GM19467 (cell line): Measurements from ENCODE around the gene MYCN.

Experiments
- ATAC-seq: cut with Tn5 transposase; IDR thresholded peaks from one replicate; pipeline ENCODE4 v1.9.1; 2021; ENCODE audit warnings: mild to moderate bottlenecking, moderate library complexity; ENCODE audit not compliant: unreplicated experiment

The MYCN gene

DNA sequence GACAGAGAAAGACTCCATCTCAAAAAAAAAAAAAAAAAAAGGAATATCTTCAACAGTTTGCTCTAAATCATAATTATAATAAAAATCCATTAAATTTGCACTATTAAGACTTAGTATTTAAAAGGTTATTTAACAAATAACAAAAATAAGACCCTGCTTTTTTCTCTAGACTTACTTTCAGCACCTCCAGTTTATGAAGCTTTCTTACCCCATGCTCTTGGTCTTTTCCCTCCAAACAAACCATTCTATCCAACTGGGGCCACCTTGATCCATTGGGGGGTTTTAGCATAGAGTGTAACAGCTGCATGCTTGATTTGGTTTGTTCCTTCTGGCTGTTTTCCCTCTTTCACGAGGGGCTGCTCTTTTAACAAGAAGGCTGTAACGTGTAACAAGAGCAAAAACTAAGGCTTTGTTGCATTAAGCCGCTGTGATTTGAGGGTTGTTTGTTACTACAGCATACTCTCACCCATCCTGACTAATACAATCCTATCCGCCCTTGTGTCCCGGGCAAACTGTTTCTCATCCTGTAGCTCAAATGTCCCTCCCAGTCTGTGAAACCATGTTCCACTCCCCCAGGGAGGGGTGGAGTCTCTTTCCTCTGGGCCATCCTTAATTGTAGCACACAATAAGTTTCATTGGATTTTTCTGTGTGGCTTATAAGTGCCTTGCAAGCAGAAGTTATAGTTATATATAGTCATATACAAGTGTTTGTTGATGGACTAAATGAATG is 9.6 kb upstream of the MYCN start:
- no peak for ATAC-seq

DNA sequence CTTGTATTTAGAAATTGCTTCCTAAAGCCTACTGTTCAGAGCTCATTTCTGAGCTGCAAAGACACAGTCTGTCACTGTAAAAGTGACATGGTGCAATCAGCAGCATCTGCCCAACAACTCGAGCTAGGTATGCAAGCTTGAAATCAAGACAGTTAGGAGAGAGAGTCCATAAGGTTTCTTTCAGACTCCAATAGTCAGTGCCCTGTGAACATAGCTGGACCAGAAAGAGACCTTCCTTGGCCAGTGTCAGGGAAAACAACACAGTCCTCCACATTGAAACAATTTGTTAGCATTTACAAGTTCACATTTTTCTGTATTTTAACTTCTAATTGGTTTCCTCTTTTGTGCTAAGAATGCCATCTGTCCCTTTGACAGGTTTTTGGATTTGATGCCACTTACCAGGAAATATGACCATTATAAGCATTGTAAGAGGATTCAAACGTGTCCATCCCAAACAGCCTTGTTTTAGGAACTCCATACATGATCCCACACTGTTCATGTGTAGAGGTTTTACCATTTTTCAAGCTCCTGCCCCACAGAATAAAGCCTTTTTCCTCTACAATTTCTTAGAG is 8.9 kb upstream of the MYCN start:
- no peak for ATAC-seq

DNA sequence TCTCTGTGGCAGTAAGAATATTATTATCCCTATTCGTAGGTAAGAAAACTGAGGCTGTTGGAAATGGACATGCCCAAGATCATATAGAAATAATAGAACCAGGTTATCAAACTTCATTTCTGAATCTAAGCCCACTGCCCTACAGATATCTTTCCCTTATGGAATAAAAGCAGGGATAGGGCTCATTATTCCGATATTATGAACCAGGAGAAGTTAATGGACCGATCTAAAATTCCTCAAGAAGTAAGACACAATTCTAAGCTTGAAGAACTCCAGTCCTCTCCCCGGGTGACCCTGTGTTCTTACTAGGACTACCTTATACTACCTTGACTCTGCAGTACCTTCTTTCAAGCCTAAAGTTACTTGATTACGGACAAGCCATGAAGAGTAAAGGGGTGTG is 8.4 kb upstream of the MYCN start:
- ATAC-seq: no peak

DNA sequence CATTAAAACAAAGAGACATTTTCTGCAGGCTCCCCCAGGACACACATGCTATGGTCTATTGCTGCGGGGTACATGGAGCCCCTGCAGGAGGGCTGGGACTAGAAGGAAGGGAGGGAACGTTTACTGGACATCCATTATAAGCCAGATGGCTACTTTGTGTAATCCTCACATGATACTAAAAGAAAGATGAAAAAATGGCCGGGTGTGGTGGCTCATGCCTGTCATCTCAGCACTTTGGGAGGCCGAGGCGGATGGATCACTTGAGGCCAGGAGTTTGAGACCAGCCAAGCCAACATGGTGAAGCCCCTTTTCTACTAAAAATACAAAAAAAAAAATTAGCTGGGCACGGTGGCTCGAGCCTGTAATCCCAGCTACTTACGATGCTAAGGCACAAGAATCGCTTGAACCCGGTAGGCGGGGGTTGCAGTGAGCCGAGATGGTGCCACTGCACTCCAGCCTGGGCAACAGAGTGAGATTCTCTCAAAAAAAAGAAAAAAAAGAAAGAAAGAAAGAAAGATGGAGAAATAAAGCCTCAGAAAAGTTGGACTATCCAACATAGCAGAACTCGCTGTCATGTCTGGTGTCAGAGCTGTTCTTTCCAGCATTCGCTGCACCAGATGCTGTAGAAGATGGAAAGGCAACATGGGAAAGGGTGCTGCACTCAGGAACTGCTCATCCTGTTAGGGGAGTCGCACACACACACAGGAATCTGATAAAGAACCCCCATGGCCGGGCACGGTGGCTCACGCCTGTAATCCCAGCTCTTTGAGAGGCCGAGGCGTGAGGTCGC is 7.8 kb upstream of the MYCN start:
- no peak for ATAC-seq

DNA sequence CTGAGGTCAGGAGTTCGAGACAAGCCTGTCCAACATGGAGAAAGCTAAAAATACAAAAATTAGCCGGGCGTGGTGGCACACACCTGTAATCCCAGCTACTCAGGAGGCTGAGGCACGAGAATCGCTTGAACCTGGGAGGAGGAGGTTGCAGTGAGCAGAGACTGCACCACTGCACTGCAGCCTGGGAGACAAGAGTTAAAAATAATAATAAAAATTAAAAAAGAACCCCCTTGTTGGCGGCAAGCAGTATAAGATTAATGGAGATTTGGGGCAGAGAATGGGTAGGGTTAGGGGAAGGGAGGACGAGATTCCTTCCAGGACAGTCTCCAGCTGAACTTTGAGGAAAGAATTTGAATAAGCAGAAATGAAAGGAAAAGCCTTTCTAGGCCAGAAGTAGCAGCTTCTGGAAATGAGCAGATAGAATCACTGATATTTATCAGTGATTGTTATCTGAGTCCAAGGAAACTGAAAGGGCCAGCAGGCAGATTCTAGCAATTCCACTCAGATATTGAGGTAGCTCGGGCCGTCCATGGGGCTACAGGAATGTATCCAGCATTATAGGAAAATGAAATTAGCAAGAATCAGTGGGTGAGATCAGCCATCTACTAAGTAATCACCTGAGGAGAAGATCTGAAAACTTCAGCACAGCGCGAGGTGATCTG is 7.0 kb upstream of the MYCN start:
- ATAC-seq: no peak

DNA sequence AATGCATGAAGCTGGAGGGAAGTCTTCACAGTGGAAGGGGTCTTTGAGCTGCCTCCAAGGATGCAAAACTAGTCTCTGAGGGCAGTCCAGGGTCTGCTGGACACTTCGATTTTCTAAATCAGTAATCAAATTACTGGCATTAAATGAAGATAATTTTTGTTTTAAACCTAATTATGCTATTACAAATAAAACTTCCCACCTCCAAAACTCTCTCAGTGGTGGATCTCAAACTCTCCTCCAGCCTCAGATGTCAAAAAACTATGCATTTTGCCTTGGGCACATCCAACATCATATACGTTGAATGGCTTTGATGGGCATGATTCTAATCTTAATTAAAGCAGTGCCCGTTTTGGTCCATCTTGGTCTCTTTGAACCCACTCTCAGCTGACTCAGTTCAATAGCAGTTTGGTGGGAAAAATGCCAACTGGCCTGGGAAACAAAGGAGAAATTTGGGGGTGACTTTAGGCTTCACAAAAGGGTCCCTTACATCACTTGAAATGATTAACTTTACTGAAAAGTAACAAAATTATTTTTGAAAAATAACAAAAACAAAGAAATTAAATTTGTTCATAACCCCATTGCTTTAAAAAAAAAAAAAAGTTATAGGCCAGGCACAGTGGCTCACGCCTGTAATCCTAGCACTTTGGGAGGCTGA is 5.9 kb upstream of the MYCN start:
- ATAC-seq: no peak

DNA sequence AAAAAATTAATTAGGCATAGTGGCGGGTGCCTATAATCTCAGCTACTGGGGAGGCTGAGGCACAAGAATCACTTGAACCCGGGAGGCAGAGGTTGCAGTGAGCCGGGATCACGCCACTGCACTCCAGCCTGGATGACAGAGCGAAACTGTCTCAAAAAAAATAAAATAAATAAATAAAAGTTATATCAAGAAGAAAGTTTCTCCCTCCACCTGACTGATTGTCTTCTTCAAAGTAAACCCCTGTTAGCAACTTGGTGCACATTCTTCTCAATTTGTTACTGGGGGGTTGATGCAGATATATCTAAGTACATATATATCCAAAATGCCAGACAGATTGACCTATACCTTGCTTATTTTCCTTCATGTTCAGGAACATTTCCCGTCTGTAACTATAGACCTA is 5.2 kb upstream of the MYCN start:
- ATAC-seq: no peak

DNA sequence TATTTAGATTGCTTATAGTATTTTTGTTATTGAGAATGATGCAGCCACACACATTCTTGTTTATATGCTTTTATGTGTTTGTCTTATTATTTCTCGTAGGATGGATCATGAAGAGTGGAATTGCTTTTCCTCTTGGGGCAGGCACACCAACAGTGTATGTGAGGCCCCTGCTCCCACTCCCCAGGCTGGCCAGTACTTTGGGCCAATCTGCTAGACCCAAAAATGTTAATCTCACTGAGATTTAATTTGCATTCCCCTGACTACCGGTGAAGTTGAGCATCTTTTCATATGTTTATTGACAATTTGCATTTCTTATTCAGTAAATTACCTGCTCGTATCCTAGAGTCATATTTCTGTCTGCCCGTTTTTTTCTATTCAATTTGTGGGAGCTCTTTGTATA is 4.7 kb upstream of the MYCN start:
- ATAC-seq: no peak

DNA sequence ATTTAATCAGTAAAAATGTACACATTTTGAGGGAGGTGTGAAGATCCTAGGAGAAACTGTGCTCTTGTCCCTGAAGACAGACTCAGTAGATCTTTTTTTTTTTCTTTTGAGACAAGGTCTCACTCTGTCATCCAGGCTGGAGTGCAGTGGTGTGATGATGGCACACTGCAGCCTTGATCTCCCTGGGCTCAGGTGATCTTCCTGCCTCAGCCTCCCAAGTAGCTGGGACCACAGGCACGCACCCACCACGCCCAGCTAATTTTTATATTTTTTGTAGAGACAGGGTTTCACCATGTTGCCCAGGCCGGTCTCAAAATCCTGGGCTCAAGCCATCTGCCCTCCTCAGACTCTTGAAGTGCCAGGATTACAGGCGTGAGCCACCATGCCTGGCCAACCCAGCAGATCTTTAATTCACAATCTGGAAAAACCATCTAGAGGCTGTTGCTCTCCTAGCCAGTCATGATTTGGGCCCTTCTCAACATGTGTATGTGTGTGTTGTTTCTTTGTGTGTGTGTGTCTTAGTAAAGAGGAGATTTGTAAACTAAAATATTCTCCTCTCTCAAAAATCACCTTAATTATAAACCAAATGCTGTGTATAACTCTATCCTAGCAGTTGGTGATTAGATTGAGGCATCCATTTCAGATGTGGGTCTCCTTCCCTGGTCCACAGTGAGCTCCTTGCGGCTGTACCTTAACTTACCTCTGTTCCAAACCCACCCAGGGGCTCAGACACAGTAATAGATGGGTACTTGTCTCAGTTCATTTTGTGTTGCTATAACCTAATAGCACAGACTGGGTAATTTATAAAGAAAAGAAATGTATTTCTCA is 3.9 kb upstream of the MYCN start:
- no peak for ATAC-seq

DNA sequence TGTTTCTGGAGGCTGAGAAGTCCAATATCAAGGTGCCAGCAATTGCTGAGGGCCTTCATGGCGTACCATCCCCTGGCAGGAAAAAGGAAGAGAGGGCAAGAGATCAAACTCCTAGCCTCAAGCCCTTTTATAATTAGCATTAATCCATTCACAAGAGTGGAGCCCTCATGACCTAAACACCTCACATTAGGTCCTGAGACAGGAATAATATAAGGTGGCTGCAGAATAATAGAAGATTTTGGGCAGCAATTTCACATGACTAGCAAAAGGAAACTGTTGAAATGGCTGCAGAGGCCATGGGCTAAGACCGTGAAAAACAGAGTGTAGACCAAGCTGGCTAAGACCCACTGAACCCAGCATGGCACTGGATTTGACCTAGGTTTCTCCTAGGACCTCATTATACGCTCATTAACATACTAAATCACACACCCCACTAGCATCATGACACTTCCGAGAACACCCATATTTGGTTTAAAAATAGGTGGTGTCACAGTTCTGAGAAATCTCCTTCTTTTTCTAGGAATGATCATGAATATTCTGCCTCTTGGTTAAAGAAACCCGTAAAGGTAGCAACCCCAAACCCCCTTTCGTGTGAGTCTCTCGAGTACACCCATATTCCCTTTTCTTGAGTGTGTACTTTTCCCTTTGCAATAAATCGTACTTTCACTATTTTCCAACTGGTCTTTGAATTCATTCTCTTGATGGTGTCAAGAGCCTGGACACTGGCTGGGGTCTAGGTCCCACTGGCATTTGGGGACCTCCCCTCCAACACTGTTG is 3.1 kb upstream of the MYCN start:
- no peak for ATAC-seq

DNA sequence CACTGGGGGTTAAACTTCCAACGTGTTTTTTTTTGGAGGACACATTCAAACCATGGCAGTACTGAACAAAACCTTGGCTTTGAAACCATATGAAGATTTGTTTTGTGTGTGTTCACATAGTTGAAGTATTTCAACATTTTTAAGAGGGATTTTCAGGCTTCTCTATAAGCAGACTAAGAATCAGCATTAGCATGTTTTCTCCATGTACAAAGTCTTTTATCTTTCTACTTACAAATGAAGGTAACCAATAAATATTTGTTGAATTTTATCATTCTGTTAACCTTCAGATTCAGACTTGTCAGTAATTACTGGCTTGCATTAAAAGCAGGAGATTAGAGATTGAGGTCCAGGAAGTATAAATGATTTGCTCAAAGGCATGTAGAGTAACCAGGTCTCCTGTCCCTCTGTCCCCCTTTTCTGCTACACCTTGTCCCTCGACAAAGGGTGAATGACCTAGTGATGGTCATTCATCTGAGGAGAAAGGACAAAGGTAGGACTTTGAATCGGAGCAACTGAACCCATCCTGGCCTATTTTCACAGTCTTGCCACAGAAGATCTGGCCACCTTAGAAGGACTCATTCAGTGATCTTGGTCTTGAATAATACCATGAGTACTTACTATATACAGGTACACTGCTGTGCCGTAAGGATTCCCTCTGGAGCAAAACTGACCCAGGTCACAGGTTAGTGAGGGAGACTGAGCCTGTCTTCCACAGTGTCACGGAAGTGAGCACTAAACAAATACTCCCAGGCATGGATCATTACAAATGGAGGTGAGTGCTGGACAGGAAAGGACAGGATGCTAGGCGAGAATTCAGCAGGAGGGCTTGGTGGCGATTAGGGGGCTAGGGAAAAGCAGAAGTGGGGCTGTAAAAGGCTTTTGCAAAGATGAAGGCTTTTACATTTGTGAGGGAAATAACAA is 2.2 kb upstream of the MYCN start:
- ATAC-seq: no peak

DNA sequence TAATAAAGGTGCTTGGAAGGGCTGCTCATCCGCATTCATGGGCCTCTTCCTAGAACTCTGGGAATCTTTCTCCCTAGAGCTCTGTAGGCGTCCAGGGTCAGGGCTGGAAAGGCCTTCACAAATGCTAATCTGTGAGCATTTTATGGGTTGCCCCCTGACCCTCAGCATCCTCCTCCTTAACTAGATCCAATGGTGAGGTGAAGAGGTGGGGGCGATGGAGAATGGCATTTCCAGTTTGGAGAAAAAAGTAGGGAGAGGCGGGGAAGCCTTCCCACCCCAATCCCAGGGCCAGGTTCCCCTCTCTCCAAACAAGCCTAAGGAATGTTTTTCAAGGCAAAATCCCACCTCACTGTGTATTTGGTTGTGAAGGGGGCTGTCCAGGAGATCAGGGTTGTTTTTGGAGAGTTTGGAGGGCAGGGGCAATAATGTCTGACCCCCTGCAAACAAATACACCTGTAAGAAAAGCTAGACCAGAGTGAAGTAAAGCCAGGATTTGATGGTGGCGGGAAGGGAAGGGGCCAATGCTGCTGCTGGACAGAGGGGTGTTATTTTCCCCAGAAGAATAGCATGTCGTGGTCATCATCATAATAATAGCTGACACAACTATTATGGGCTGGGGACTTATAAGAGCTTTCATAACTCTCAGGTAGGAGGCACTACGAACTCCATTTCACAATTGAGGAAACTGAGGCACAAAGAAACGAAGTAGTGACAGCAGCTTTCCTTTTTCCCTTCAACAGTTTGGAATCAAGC is 1.4 kb upstream of the MYCN start:
- ATAC-seq: no peak

DNA sequence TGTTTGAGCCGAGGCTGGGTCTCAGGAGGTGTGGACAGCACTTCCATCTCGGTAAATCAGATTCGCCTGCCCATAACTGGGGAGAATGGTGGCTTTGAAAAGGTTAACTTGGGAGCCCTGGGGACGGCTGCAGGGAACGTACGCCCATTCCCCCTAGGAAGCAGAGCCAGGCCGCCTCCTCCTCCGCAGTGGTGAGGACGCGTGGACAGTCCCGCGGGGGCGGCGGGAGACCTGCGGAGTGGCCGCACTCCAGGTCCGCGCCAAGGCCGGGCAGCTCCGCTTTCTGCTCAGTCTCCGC is 845 bp upstream of the MYCN start:
- no peak for ATAC-seq

DNA sequence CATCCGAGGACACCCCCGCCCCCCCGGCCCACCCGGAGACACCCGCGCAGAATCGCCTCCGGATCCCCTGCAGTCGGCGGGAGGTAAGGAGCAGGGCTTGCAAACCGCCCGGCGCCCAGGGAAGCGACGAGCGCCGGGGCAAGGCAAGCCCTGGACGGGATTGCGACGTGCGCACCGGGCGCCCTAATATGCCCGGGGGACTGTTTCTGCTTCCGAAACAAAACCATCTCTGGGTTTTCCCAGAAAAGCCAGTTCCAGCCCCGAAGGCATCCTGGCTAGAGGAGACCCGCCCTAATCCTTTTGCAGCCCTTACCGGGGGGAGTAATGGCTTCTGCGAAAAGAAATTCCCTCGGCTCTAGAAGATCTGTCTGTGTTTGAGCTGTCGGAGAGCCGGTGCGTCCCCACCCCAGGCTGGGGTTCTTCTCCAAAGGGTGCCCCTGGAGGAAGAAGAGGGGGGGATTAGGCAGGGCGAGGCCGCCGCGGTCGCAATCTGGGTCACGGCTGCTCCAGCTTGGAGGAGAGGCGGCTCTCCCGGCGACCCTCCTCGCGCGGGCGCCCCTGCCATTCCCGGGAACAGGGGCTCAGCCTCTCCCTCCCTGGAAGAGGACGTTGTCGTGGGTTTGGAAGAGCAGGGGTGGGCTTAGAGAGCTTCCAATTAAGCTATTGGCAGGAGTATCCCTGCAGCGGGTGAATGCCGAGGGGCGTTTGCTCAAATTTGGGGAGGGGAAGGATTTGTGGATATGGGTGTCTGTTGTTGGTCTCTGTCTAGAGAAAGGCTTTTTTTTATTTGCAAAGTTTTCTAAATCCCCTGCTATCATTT is 521 bp downstream of the MYCN start:
- no peak for ATAC-seq

DNA sequence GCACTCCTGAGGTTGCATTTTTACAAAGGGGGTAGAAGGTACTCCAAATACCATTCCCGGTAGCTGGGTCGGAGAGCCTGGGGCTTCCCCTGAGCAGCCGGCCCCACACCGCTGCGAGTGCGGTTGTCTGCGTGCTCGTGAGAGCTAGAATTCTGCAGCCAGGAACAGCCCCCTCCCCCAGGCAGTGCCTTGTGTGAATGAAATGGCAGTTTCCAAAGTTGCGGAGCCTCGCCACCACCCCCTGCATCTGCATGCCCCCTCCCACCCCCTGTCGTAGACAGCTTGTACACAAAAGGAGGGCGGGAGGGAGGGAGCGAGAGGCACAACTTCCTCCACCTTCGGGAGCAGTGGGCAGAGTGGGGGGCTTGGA is 1.1 kb downstream of the MYCN start:
- ATAC-seq: no peak

DNA sequence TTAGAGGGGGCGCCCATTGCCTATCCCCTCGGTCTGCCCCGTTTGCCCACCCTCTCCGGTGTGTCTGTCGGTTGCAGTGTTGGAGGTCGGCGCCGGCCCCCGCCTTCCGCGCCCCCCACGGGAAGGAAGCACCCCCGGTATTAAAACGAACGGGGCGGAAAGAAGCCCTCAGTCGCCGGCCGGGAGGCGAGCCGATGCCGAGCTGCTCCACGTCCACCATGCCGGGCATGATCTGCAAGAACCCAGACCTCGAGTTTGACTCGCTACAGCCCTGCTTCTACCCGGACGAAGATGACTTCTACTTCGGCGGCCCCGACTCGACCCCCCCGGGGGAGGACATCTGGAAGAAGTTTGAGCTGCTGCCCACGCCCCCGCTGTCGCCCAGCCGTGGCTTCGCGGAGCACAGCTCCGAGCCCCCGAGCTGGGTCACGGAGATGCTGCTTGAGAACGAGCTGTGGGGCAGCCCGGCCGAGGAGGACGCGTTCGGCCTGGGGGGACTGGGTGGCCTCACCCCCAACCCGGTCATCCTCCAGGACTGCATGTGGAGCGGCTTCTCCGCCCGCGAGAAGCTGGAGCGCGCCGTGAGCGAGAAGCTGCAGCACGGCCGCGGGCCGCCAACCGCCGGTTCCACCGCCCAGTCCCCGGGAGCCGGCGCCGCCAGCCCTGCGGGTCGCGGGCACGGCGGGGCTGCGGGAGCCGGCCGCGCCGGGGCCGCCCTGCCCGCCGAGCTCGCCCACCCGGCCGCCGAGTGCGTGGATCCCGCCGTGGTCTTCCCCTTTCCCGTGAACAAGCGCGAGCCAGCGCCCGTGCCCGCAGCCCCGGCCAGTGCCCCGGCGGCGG is 1.7 kb downstream of the MYCN start:
- no peak for ATAC-seq
